Activated gamma-delta T cell treated with Interleukin-2 at 50 U/mL for 16 hours (primary cell): ENCODE data around the gene MAP4K4.
"Not testable (repeated sequence)": the region's sequence is repeated elsewhere in the genome, so short reads cannot be mapped to it uniquely, and the experiment has no call there.

Experiments
- DNase-seq: peaks from one replicate; pipeline ENCODE4 v3.0.0-alpha.2; 2020

The MAP4K4 gene

DNA sequence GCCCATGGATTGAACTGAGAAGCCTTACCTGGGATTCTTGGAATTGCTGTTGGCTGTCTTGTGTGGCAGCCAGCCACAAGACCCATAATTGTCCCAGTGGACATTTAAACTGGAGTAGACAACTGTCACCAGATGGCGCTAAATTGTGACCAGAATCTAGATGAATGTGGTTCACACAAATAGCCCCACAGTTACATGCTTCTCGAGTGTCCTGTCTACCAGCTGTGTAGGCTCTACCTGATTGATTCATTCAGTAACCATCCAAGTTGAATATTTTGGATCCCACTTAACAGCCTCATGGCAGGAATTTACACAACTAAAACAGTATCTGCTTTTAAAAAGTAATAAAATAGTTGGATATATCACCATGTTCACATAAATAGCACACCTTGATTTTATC, 73.2 kb downstream of the MAP4K4 start:
- DNase-seq, result no peak

GRCh38 chr2:101771227-101771902, 73.9 kb downstream of the MAP4K4 start:
- DNase-seq, result no peak

GRCh38 chr2:101771910-101772321, 74.4 kb downstream of the MAP4K4 start:
- no peak for DNase-seq

DNA sequence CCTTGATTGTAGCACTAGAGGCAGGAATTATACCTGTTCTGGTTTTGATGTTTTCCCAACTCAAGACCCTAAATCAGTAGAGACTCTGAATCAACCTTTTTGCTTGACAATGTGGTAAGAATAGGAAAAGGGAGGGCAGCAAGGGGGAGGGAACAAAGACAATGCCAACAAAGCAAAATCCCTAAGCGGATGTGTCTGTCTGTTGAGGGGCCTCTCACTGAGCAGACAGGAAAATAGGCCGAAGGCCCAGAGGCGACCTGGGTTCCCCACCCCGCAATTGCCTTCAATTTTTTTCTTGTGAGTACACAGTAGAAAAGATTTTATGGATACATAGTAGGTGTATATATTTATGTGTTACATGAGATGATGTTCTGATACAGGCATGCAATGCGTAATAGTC, 75.6 kb downstream of the MAP4K4 start:
- DNase-seq, result no peak

- DNase-seq, result not testable (repeated sequence)
Measured at GRCh38 chr2:101773961-101774360, 76.5 kb downstream of the MAP4K4 start.

- DNase-seq, result no peak
Measured at GRCh38 chr2:101775092-101775491, 77.6 kb downstream of the MAP4K4 start.

- no peak for DNase-seq
Measured at GRCh38 chr2:101775636-101776035, 78.1 kb downstream of the MAP4K4 start.

- no peak for DNase-seq
Measured at GRCh38 chr2:101776172-101777043, 78.9 kb downstream of the MAP4K4 start.

- DNase-seq, result no peak
Measured at GRCh38 chr2:101777337-101777736, 79.8 kb downstream of the MAP4K4 start.

GRCh38 chr2:101778102-101778501, 80.6 kb downstream of the MAP4K4 start:
- no peak for DNase-seq

DNA sequence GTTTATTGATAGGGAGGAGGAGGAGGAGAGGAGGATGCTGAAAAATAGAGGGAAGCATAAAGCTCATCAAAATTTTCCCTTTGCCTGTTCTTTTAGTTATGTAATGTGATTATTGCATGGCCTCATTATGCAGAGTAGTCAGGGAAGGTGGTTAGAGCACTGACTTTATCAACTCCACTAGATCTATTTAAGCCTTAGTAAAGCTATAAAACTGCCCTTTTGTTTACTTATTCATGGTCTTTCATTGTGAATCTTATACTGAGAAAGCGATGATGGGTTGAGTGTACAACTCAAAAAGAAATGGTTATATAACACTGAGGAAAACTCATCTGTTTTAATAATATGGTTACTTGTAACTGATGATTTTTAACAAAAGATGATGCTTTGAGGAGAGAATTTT, 81.7 kb downstream of the MAP4K4 start:
- DNase-seq, result no peak

DNA sequence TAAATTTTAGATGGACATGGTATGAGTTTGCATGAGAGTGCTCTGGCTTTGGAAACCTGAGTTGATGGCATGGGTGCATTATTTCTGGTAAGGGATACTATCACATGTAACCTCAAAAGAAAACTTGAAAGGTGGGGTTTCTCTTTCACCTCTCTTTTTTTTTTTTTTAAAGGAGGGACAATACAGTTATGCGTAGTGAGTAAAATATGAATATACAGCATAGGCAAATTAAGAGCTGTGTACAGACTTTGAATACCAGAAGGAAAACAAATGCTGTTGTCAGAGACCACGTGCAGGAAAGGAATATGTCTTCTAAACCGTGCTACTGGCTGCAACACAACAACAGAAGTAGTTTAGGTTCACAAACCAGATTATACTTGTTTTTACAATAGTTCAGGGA, 82.1 kb downstream of the MAP4K4 start:
- no peak for DNase-seq

DNA sequence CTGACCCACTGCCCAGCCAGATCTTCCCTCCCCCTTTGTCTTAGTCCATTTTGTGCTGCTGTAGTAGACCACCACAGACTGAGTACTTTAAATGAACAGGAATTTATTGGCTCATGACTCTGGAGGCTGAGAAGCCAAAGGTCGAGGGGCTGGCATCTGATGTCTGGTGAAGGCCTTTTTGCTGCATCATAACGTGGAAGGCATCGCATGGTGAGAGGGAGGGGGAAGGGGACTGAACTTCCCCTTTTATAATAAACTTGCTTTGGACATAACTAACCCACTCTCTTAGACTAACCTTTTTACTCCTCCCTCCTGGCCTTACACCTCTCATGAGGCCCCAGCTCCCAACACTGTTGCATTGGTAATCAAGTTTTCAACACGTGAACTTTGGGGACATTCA, 83.8 kb downstream of the MAP4K4 start:
- DNase-seq, result no peak

DNA sequence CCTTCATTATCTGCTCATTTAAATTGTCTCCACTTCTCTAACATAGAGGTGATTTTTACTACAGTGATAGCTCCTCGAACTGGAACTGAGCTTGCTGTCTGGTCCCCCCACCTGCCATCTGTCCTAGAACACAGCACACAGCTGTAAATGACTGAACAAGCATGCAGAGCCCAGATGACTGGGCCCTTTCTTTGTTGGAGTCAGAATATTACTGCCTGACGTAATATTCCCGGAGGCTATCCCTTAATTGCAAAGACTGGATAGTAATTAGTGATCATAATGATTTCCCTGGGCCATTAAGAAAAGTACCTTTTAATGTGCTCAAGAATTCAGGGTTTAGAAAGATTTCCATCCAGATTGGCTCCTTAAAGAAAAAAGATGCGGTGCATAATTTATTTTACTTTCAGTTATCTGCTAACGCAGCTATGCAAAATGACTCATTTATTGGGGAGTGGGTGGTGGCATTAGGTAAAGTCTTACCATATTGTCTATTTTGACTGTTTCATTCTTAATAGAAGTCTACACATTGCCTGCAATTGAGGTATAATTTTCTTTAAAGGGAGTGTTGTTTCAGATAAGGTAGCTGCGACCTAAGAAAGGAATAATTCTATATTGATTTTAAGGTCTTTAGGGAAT, 84.4 kb downstream of the MAP4K4 start:
- no peak for DNase-seq

GRCh38 chr2:101782427-101782792, 84.9 kb downstream of the MAP4K4 start:
- no peak for DNase-seq

- DNase-seq, result no peak
Measured at GRCh38 chr2:101787097-101787496, 89.6 kb downstream of the MAP4K4 start.

- DNase-seq, result no peak
Measured at GRCh38 chr2:101788565-101788964, 91.1 kb downstream of the MAP4K4 start.

GRCh38 chr2:101788995-101789970, 91.8 kb downstream of the MAP4K4 start:
- no peak for DNase-seq

DNA sequence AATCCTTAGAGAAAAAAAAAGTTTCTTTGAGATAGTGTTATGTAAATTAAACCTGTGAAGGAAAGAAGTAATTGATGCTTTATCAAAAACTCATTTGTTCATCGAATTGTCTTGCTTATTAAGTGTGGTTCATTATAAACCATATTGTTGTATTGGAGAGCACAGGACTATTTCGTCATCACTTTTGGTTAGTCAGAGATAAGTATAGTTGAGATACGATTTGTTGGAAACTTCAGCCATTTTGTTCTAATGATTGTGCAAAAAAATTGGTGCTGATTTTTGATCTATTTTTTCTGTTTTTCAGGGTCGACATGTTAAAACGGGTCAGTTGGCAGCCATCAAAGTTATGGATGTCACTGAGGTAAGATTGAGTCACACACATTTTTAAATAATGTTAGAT, 92.9 kb downstream of the MAP4K4 start:
- DNase-seq, result no peak

- no peak for DNase-seq
Measured at GRCh38 chr2:101790857-101791256, 93.3 kb downstream of the MAP4K4 start.

DNA sequence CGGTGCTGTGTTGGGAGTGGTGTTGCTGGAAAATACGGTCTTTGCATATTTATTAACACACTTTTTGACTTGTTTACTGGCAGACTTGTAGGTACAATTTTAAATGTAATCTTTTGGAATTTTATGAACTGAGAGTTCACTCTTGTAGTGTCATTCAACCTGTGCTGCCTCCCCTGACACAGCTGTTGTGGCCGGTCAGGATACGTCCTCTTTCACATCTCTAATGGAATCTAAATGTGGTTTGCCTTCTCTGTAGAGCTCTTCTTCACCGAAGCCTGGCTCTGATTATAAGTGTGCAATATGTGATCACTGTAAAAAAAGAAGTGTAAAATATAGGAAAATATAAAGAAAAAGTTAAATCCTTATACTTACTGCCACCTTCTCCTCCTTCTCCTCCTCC, 94.7 kb downstream of the MAP4K4 start:
- DNase-seq, result no peak

- DNase-seq, result no peak
Measured at GRCh38 chr2:101793277-101793969, 95.9 kb downstream of the MAP4K4 start.
